WTC11 (cell line): ENCODE results near the gene CAGE1. TPM values are rescaled to one million over a fixed set of nuclear protein-coding genes. Genes with fewer than 3 reads are reported as not detected.

Experiments used
- ATAC-seq: fragments of 200-7000 bp; cut with Tn5 transposase; 2 replicates; pipeline ENCODE4 v1.10.0; 2021; ENCODE audit warnings: mild to moderate bottlenecking, moderate library complexity
- CTCF ChIA-PET: fragments of 300-600 bp; sonication (Branson Sonifier 250); formaldehyde crosslinking; loops from one replicate; lab custom pipeline; 2021; ENCODE audit warnings: antibody characterized with exemption; lab: Charles Lee
- POLR2A ChIA-PET: fragments of 350-600 bp; sonication (Branson Sonifier 250); formaldehyde crosslinking; loops from one replicate; lab custom pipeline; 2021; ENCODE audit warnings: antibody characterized with exemption; lab: Charles Lee
- DNase-seq: peaks from one replicate; pipeline ENCODE4 v3.0.0; 2021; ENCODE audit warnings: low spot score
- H3K27ac Mint-ChIP-seq: 2 replicates; pipeline ENCODE4 v1.8.0; 2021; ENCODE audit warnings: mixed read lengths
- H3K27me3 Mint-ChIP-seq: 2 replicates; pipeline ENCODE4 v1.8.0; 2021; ENCODE audit warnings: low read depth, mild to moderate bottlenecking, moderate library complexity, mixed read lengths
- H3K36me3 Mint-ChIP-seq: 2 replicates; pipeline ENCODE4 v1.8.0; 2021; ENCODE audit warnings: mixed read lengths
- H3K4me1 Mint-ChIP-seq: 2 replicates; pipeline ENCODE4 v1.8.0; 2022; ENCODE audit warnings: mixed read lengths
- H3K4me3 Mint-ChIP-seq: 2 replicates; pipeline ENCODE4 v1.8.0; 2021; ENCODE audit warnings: mild to moderate bottlenecking, moderate library complexity, mixed read lengths
- H3K9me3 Mint-ChIP-seq: 2 replicates; pipeline ENCODE4 v1.8.0; 2021; ENCODE audit warnings: mixed read lengths
- CBFB ChIP-seq: sonication (generic); formaldehyde crosslinking; IDR thresholded peaks from 2 replicates; pipeline ENCODE4 v1.8.1; 2022; ENCODE audit warnings: mild to moderate bottlenecking, low read depth, missing genetic modification reagents
- FOXK1 ChIP-seq: sonication (generic); formaldehyde crosslinking; IDR thresholded peaks from 2 replicates; pipeline ENCODE4 v1.8.0; 2022; ENCODE audit warnings: mild to moderate bottlenecking, moderate library complexity, missing genetic modification reagents
- JUN ChIP-seq: sonication (generic); formaldehyde crosslinking; IDR thresholded peaks from 2 replicates; pipeline ENCODE4 v1.8.0; 2023; ENCODE audit warnings: mild to moderate bottlenecking, missing genetic modification reagents
- NFE2L1 ChIP-seq: sonication (generic); formaldehyde crosslinking; IDR thresholded peaks from 2 replicates; pipeline ENCODE4 v1.8.1; 2023; ENCODE audit warnings: missing genetic modification reagents
- NR2C2 ChIP-seq: sonication (generic); formaldehyde crosslinking; IDR thresholded peaks from 2 replicates; pipeline ENCODE4 v1.8.0; 2022; ENCODE audit warnings: mild to moderate bottlenecking, missing genetic modification reagents
- NR3C1 ChIP-seq: sonication (generic); formaldehyde crosslinking; conservative IDR thresholded peaks from 2 replicates; pipeline ENCODE4 v1.8.1; 2023; ENCODE audit warnings: low read depth, mild to moderate bottlenecking, missing genetic modification reagents
- RELA ChIP-seq: sonication (generic); formaldehyde crosslinking; IDR thresholded peaks from 2 replicates; pipeline ENCODE4 v1.8.1; 2022; ENCODE audit warnings: missing genetic modification reagents, mild to moderate bottlenecking, borderline replicate concordance
- SMAD3 ChIP-seq: sonication (generic); formaldehyde crosslinking; IDR thresholded peaks from 2 replicates; pipeline ENCODE4 v1.8.0; 2022; ENCODE audit warnings: missing genetic modification reagents, mild to moderate bottlenecking, borderline replicate concordance
- SMAD4 ChIP-seq: sonication (generic); formaldehyde crosslinking; IDR thresholded peaks from 2 replicates; pipeline ENCODE4 v1.8.0; 2022; ENCODE audit warnings: mild to moderate bottlenecking, missing genetic modification reagents
- ZBTB21 ChIP-seq: sonication (generic); formaldehyde crosslinking; IDR thresholded peaks from 2 replicates; pipeline ENCODE4 v1.8.1; 2023; ENCODE audit warnings: mild to moderate bottlenecking, missing genetic modification reagents, borderline replicate concordance
- ZNF138 ChIP-seq: sonication (generic); formaldehyde crosslinking; conservative IDR thresholded peaks from 2 replicates; pipeline ENCODE4 v1.8.1; 2022; ENCODE audit warnings: mild to moderate bottlenecking, moderate library complexity, missing genetic modification reagents
- ZNF396 ChIP-seq: fragments of 250-450 bp; sonication (Bioruptor Pico); IDR thresholded peaks from 2 replicates; pipeline ENCODE4 v1.8.0; 2021; ENCODE audit warnings: mild to moderate bottlenecking, moderate library complexity, borderline replicate concordance
- ZNF423 ChIP-seq: fragments of 250-450 bp; sonication (Bioruptor Pico); IDR thresholded peaks from 2 replicates; pipeline ENCODE4 v2.1.2; 2022; ENCODE audit warnings: mild to moderate bottlenecking, moderate library complexity
- total RNA-seq: library from RNA; stranded (reverse); gene quantifications from 3 replicates; pipeline ENCODE4 v1.2.3, GENCODE V29; 2021
- TF ChIP-seq, protein P1 (sequence below): sonication (generic); formaldehyde crosslinking; IDR thresholded peaks from 2 replicates; pipeline ENCODE4 v1.8.1; 2022; ENCODE audit warnings: low read depth, missing genetic modification reagents, borderline replicate concordance
- TF ChIP-seq, protein P2 (sequence below): sonication (generic); formaldehyde crosslinking; IDR thresholded peaks from 2 replicates; pipeline ENCODE4 v1.8.0; 2022; ENCODE audit warnings: mild to moderate bottlenecking, missing genetic modification reagents
- TF ChIP-seq, protein P3 (sequence below): sonication (generic); formaldehyde crosslinking; IDR thresholded peaks from 2 replicates; pipeline ENCODE4 v1.8.1; 2022; ENCODE audit warnings: low read depth, mild to moderate bottlenecking, moderate library complexity, missing genetic modification reagents, borderline replicate concordance
- TF ChIP-seq, protein P4 (sequence below): sonication (generic); formaldehyde crosslinking; conservative IDR thresholded peaks from 2 replicates; pipeline ENCODE4 v1.8.1; 2023; ENCODE audit warnings: mild to moderate bottlenecking, low read depth, missing genetic modification reagents, moderate library complexity
- TF ChIP-seq, protein P5 (sequence below): sonication (generic); formaldehyde crosslinking; IDR thresholded peaks from 2 replicates; pipeline ENCODE4 v1.8.0; 2022; ENCODE audit warnings: mild to moderate bottlenecking, missing genetic modification reagents
- TF ChIP-seq, protein P6 (sequence below): sonication (generic); formaldehyde crosslinking; IDR thresholded peaks from 2 replicates; pipeline ENCODE4 v1.8.1; 2023; ENCODE audit warnings: mild to moderate bottlenecking, missing genetic modification reagents
- TF ChIP-seq, protein P7 (sequence below): fragments of 250-450 bp; sonication (Bioruptor Pico); IDR thresholded peaks from 2 replicates; pipeline ENCODE4 v1.9.0; 2021; ENCODE audit warnings: moderate library complexity, mild to moderate bottlenecking, inconsistent platforms, borderline replicate concordance

CAGE1 gene
- total RNA-seq, 1 experiment from 2014 or later: 0.07 TPM

DNA sequence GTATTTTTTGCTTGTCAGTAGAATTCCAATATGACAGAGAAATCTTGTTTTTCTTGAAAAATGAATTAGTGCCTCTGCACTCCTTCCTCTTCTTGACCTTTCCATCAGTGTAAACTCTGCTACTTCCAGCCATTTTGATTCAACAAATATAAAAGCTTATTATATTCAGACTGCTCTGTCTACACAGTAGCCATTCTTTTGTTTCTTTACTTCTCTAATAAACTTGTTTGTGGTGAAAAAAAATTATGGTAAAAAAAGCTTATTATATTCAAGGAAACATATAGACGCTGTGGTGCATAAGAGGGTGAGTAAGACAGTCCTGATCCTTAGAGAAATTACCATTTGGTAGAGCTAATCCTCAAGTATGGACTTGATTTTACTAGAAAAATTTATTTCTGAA is 11.6 kb downstream of the CAGE1 start:
- H3K4me1 Mint-ChIP-seq: 0 out of 2 replicates have a peak, but pooled peaks cover 2% of the 10 kb centered on the region
- no peak overlapping the region for H3K4me3 Mint-ChIP-seq
- no peaks in the 10 kb centered on the region; the same call in 1 of the 2 replicates for H3K27me3 Mint-ChIP-seq
- ChIA-PET CTCF (interaction anchor here (1.6 kb wide), 1 partner anchor 12 kb away, joined by 4 read pairs; the partner anchor contains the start of genes CAGE1 and RIOK1), POLR2A (no interaction called here)
- TF ChIP-seq SMAD3 (CRISPR knock-in tag) (no peak), ZNF423 (no peak), FOXK1 (no peak), CBFB (CRISPR knock-in tag) (no peak), ZBTB21 (CRISPR knock-in tag) (no peak), NR3C1 (CRISPR knock-in tag) (no peak)
- TF ChIP-seq, protein P1, sequence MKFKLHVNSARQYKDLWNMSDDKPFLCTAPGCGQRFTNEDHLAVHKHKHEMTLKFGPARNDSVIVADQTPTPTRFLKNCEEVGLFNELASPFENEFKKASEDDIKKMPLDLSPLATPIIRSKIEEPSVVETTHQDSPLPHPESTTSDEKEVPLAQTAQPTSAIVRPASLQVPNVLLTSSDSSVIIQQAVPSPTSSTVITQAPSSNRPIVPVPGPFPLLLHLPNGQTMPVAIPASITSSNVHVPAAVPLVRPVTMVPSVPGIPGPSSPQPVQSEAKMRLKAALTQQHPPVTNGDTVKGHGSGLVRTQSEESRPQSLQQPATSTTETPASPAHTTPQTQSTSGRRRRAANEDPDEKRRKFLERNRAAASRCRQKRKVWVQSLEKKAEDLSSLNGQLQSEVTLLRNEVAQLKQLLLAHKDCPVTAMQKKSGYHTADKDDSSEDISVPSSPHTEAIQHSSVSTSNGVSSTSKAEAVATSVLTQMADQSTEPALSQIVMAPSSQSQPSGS (CRISPR knock-in tag): no peak
- TF ChIP-seq, protein P2, sequence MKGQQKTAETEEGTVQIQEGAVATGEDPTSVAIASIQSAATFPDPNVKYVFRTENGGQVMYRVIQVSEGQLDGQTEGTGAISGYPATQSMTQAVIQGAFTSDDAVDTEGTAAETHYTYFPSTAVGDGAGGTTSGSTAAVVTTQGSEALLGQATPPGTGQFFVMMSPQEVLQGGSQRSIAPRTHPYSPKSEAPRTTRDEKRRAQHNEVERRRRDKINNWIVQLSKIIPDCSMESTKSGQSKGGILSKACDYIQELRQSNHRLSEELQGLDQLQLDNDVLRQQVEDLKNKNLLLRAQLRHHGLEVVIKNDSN: no peak
- TF ChIP-seq, protein P3, sequence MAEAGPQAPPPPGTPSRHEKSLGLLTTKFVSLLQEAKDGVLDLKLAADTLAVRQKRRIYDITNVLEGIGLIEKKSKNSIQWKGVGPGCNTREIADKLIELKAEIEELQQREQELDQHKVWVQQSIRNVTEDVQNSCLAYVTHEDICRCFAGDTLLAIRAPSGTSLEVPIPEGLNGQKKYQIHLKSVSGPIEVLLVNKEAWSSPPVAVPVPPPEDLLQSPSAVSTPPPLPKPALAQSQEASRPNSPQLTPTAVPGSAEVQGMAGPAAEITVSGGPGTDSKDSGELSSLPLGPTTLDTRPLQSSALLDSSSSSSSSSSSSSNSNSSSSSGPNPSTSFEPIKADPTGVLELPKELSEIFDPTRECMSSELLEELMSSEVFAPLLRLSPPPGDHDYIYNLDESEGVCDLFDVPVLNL: no peak
- DNase-seq (no peak), ATAC-seq (no peak)
- no peaks in the 10 kb centered on the region for H3K9me3 Mint-ChIP-seq
- H3K27ac Mint-ChIP-seq: no peak overlapping the region
- H3K36me3 Mint-ChIP-seq: no peaks in the 10 kb centered on the region

DNA sequence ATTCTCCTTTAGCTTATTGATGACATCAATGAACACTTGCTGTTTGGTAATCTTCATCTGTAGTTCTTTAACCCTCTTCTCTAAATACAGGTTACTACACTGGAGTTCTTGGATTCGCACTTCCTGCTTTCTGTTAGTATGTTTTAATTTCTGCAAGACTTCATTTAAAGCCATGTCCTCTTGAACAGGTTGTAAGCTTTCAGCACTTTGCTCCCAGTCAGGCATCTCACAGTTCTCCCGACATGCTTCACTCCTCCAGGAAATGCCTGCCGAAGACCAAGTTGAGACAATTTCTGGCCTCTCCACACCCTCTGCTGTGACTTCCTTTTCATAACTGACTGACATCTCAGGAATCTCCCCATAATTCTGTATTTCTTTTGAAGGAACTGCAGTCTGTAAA is 15.8 kb downstream of the CAGE1 start:
- no peaks in the 10 kb centered on the region for H3K9me3 Mint-ChIP-seq
- no peak for TF ChIP-seq ZBTB21 (CRISPR knock-in tag)
- ChIA-PET POLR2A (no interaction called here), CTCF (interaction anchor here (1.0 kb wide), 1 partner anchor 16 kb away, joined by 4 read pairs; the partner anchor contains the start of genes CAGE1 and RIOK1)
- H3K4me1 Mint-ChIP-seq: 0 out of 2 replicates have a peak, but pooled peaks cover 2% of the 10 kb centered on the region
- H3K4me3 Mint-ChIP-seq: no peak overlapping the region
- no peak overlapping the region for H3K27ac Mint-ChIP-seq
- no peaks in the 10 kb centered on the region for H3K36me3 Mint-ChIP-seq
- DNase-seq (no peak), ATAC-seq (no peak)
- H3K27me3 Mint-ChIP-seq: no peaks in the 10 kb centered on the region

DNA sequence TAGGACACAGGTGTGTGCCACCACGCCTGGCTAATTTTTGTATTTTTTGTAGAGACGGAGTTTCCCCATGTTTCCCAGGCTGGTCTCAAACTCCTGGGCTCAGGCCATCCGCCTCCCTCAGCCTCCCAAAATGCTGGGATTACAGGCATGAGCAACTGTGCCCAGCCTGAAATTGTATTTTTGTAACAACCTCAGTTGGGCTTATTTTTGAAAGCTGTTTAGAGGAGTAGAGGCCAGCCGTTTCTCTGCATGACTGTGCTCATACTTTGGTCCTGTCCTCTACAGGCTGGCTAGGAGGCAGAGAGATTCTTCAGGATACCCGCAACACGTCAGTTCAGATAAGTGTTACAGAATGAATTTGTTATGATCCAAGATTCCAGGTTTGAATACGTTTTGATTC is 22.1 kb downstream of the CAGE1 start:
- H3K36me3 Mint-ChIP-seq: no peaks in the 10 kb centered on the region
- TF ChIP-seq NR2C2 (CRISPR knock-in tag) (no peak), NFE2L1 (CRISPR knock-in tag) (no peak), JUN (no peak), RELA (CRISPR knock-in tag) (no peak), SMAD4 (CRISPR knock-in tag) (no peak), ZNF396 (CRISPR knock-in tag) (no peak), ZNF138 (CRISPR knock-in tag) (no peak)
- TF ChIP-seq, protein P4, sequence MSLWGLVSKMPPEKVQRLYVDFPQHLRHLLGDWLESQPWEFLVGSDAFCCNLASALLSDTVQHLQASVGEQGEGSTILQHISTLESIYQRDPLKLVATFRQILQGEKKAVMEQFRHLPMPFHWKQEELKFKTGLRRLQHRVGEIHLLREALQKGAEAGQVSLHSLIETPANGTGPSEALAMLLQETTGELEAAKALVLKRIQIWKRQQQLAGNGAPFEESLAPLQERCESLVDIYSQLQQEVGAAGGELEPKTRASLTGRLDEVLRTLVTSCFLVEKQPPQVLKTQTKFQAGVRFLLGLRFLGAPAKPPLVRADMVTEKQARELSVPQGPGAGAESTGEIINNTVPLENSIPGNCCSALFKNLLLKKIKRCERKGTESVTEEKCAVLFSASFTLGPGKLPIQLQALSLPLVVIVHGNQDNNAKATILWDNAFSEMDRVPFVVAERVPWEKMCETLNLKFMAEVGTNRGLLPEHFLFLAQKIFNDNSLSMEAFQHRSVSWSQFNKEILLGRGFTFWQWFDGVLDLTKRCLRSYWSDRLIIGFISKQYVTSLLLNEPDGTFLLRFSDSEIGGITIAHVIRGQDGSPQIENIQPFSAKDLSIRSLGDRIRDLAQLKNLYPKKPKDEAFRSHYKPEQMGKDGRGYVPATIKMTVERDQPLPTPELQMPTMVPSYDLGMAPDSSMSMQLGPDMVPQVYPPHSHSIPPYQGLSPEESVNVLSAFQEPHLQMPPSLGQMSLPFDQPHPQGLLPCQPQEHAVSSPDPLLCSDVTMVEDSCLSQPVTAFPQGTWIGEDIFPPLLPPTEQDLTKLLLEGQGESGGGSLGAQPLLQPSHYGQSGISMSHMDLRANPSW (CRISPR knock-in tag): no peak
- TF ChIP-seq, protein P5, sequence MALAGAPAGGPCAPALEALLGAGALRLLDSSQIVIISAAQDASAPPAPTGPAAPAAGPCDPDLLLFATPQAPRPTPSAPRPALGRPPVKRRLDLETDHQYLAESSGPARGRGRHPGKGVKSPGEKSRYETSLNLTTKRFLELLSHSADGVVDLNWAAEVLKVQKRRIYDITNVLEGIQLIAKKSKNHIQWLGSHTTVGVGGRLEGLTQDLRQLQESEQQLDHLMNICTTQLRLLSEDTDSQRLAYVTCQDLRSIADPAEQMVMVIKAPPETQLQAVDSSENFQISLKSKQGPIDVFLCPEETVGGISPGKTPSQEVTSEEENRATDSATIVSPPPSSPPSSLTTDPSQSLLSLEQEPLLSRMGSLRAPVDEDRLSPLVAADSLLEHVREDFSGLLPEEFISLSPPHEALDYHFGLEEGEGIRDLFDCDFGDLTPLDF (CRISPR knock-in tag): no peak
- TF ChIP-seq, protein P2: no peak
- TF ChIP-seq, protein P6, sequence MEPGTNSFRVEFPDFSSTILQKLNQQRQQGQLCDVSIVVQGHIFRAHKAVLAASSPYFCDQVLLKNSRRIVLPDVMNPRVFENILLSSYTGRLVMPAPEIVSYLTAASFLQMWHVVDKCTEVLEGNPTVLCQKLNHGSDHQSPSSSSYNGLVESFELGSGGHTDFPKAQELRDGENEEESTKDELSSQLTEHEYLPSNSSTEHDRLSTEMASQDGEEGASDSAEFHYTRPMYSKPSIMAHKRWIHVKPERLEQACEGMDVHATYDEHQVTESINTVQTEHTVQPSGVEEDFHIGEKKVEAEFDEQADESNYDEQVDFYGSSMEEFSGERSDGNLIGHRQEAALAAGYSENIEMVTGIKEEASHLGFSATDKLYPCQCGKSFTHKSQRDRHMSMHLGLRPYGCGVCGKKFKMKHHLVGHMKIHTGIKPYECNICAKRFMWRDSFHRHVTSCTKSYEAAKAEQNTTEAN (CRISPR knock-in tag): no peak
- TF ChIP-seq, protein P7, sequence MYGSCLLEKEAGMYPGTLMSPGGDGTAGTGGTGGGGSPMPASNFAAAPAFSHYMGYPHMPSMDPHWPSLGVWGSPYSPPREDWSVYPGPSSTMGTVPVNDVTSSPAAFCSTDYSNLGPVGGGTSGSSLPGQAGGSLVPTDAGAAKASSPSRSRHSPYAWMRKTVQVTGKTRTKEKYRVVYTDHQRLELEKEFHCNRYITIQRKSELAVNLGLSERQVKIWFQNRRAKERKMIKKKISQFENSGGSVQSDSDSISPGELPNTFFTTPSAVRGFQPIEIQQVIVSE: no peak
- no peaks in the 10 kb centered on the region for H3K4me1 Mint-ChIP-seq
- ATAC-seq (no peak), DNase-seq (no peak)
- CTCF ChIA-PET: no interaction called here
- H3K9me3 Mint-ChIP-seq: no peaks in the 10 kb centered on the region
- no peak overlapping the region for H3K4me3 Mint-ChIP-seq
- no peaks in the 10 kb centered on the region for H3K27me3 Mint-ChIP-seq
- H3K27ac Mint-ChIP-seq: no peak overlapping the region
- POLR2A ChIA-PET: interaction anchor here (0.7 kb wide), 1 partner anchor 22 kb away, joined by 6 read pairs; no protein-coding TSS in a partner anchor
